Measurements from ENCODE around the gene PNMT. TPM values are rescaled to one million over a fixed set of nuclear protein-coding genes. Genes with fewer than 3 reads are reported as not detected.

Gene PNMT
- total RNA-seq, 3 donors from 2014 or later (not counting 1 experiment from before 2014, with no cell fraction given), result 1.2 to 2.5 (median 2.2) TPM

- DNase-seq (no peak), ATAC-seq (no peak)
- H3K27me3 Mint-ChIP-seq (ENCODE audit: low read depth in 2 of 2), result no peaks in the 10 kb centered on the region
- no peak within 1 kb of the TSS for H3K4me3 Mint-ChIP-seq
- H3K27me3 ChIP-seq (ENCODE audit: control insufficient read depth, insufficient read depth, low read length), result peaks cover 2% of the 10 kb centered on the region
- no peaks in the 10 kb centered on the region for H3K9me3 ChIP-seq (ENCODE audit: control insufficient read depth, insufficient read depth, low read length)
- peak within 1 kb of the TSS in 1 of 2 donors; percentile 18 for H3K27ac Mint-ChIP-seq
- peaks cover 7 to 23% of the 10 kb centered on the region in 2 donors for H3K4me1 Mint-ChIP-seq
- no peak within 1 kb of the TSS for H3K27ac ChIP-seq (ENCODE audit: low read length)
- H3K36me3 ChIP-seq (ENCODE audit: control insufficient read depth, insufficient read depth, low read length), result peaks cover 31% of the 10 kb centered on the region
- H3K9me3 Mint-ChIP-seq, result no peaks in the 10 kb centered on the region
- 81% methylated on average over 15 of the region's 15 CpGs for WGBS (ENCODE audit: insufficient coverage)
- intact Hi-C loops (cut with micrococcal nuclease), result loop anchor here (5.0 kb wide), 1 partner anchor 43 kb away; no protein-coding TSS in a partner anchor
- no peaks in the 10 kb centered on the region for H3K36me3 Mint-ChIP-seq
- peaks cover 28% of the 10 kb centered on the region for H3K4me1 ChIP-seq (ENCODE audit: control insufficient read depth, insufficient read depth, low read length)
- H3K4me3 ChIP-seq (ENCODE audit: low read length), result no peak within 1 kb of the TSS
- TF ChIP-seq CTCF (IDR thresholded peaks at IDR 0.05), result no peak
These were observed 3.4 kb upstream of the PNMT start, which contains the start of gene TCAP for GRCh38 chr17:39664581-39665561. TSS of gene TCAP (plus strand) at chr17:39665349. CDS start at chr17:39665360, 11 bp downstream.

- H3K4me3 ChIP-seq (ENCODE audit: low read length), result no peak overlapping the region
- Mint-ChIP-seq H3K27ac (no peak overlapping the region), H3K4me1 (peaks cover 7 to 23% of the 10 kb centered on the region in 2 donors), H3K27me3 (ENCODE audit: low read depth in 2 of 2) (no peaks in the 10 kb centered on the region), H3K9me3 (no peaks in the 10 kb centered on the region), H3K36me3 (no peaks in the 10 kb centered on the region), H3K4me3 (no peak overlapping the region)
- H3K4me1 ChIP-seq (ENCODE audit: control insufficient read depth, insufficient read depth, low read length), result peaks cover 23% of the 10 kb centered on the region
- no peak for TF ChIP-seq CTCF (IDR thresholded peaks at IDR 0.05)
- peak in 1 of 2 donors; percentile 46 for DNase-seq
- WGBS (ENCODE audit: insufficient coverage), result 81% methylated on average over 17 of the region's 17 CpGs
- intact Hi-C loops (cut with micrococcal nuclease), result loop anchor here (5.0 kb wide), 1 partner anchor 43 kb away; no protein-coding TSS in a partner anchor
- H3K27me3 ChIP-seq (ENCODE audit: control insufficient read depth, insufficient read depth, low read length), result peaks cover 3% of the 10 kb centered on the region
- peaks cover 23% of the 10 kb centered on the region for H3K36me3 ChIP-seq (ENCODE audit: control insufficient read depth, insufficient read depth, low read length)
- no peaks in the 10 kb centered on the region for H3K9me3 ChIP-seq (ENCODE audit: control insufficient read depth, insufficient read depth, low read length)
- no peak overlapping the region for H3K27ac ChIP-seq (ENCODE audit: low read length)
- peak in 1 of 3 donors; percentile 22 for ATAC-seq
These were observed 2.5 kb upstream of the PNMT start for GRCh38 chr17:39665642-39666224.

GRCh38 chr17:39666231-39666600, 2.0 kb upstream of the PNMT start:
- peaks cover 18% of the 10 kb centered on the region for H3K36me3 ChIP-seq (ENCODE audit: control insufficient read depth, insufficient read depth, low read length)
- H3K27ac Mint-ChIP-seq, result no peak overlapping the region
- H3K9me3 ChIP-seq (ENCODE audit: control insufficient read depth, insufficient read depth, low read length), result no peaks in the 10 kb centered on the region
- no peak overlapping the region for H3K4me3 Mint-ChIP-seq
- peaks cover 7 to 23% of the 10 kb centered on the region in 2 donors for H3K4me1 Mint-ChIP-seq
- no peaks in the 10 kb centered on the region for H3K9me3 Mint-ChIP-seq
- peaks cover 23% of the 10 kb centered on the region for H3K4me1 ChIP-seq (ENCODE audit: control insufficient read depth, insufficient read depth, low read length)
- ATAC-seq (no peak), DNase-seq (no peak)
- peaks cover 5% of the 10 kb centered on the region for H3K27me3 ChIP-seq (ENCODE audit: control insufficient read depth, insufficient read depth, low read length)
- intact Hi-C loops (cut with micrococcal nuclease), result loop anchor here (5.0 kb wide), 1 partner anchor 44 kb away; no protein-coding TSS in a partner anchor
- H3K36me3 Mint-ChIP-seq, result no peaks in the 10 kb centered on the region
- H3K4me3 ChIP-seq (ENCODE audit: low read length), result no peak overlapping the region
- no peaks in the 10 kb centered on the region for H3K27me3 Mint-ChIP-seq (ENCODE audit: low read depth in 2 of 2)
- no peak for TF ChIP-seq CTCF (IDR thresholded peaks at IDR 0.05)
- no peak overlapping the region for H3K27ac ChIP-seq (ENCODE audit: low read length)
- WGBS (ENCODE audit: insufficient coverage), result 92% methylated on average over 2 of the region's 2 CpGs
